Activated CD8-positive, alpha-beta memory T cell treated with anti-CD3 and anti-CD28 coated beads for 36 hours (primary cell): ENCODE data around the gene ZNF185. TPM values are rescaled to one million over a fixed set of nuclear protein-coding genes. Genes with fewer than 3 reads are reported as not detected.

ENCODE experiments used
- CTCF ChIA-PET: fragments of 350-600 bp; sonication (Branson Sonifier 250); formaldehyde crosslinking; loops from one replicate; lab custom pipeline; 2021; ENCODE audit warnings: antibody characterized with exemption; lab: Charles Lee
- POLR2A ChIA-PET: fragments of 350-600 bp; sonication (Branson Sonifier 250); formaldehyde crosslinking; loops from one replicate; lab custom pipeline; 2021; ENCODE audit warnings: antibody characterized with exemption; lab: Charles Lee
- total RNA-seq, 2 experiments: library from RNA; stranded (reverse); gene quantifications; one replicate each; pipeline ENCODE4 v1.2.3, GENCODE V29; 2021

ZNF185 gene
- total RNA-seq, 2 experiments from 2014 or later, result 0.75 to 0.95 TPM

DNA sequence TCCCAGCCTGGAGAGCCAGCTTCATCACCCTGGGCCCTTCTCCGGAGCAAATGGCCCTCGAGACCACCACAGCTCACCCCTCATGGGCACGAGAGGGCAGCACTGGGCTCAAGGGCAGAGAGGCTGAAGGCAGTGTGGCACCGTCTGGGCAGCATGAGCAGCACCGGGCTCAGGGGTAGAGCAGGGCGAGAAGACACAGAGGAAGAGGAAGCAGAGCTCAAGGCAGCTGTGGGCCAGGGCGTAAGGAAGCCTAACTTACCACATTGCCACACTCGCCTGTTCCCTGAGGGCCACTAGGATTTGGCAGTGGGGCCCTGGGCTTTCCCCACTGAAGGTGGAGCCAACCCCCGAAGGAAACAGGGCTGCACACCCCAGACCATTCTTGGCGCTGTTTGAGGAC is 15.5 kb downstream of the ZNF185 start:
- POLR2A ChIA-PET, result no interaction called here
- CTCF ChIA-PET, result interaction anchor here (1.1 kb wide), 1 partner anchor 21 kb away, joined by 3 read pairs; no protein-coding TSS in a partner anchor

DNA sequence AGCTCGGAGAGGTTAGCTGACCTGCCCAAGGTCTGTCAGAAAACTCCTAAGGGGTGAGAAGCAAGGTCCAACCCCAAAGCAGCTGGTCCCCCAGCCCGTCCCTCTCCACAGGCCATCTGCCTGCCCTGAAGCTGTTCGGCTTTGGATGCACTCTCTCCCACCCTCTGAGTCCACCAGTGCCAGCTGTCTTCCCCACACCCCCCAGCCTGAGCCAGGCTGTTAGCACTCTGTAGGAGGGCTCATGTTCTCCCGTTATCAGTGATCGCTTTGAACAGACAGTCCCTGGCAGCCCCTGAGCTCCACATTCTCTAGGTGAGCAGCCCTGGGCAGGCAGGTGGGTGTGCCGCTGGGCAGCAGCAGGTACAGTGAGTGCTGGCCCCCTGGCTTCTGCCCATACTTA is 16.0 kb downstream of the ZNF185 start:
- ChIA-PET CTCF (interaction anchor here (1.1 kb wide), 1 partner anchor 22 kb away, joined by 3 read pairs; no protein-coding TSS in a partner anchor), POLR2A (no interaction called here)

DNA sequence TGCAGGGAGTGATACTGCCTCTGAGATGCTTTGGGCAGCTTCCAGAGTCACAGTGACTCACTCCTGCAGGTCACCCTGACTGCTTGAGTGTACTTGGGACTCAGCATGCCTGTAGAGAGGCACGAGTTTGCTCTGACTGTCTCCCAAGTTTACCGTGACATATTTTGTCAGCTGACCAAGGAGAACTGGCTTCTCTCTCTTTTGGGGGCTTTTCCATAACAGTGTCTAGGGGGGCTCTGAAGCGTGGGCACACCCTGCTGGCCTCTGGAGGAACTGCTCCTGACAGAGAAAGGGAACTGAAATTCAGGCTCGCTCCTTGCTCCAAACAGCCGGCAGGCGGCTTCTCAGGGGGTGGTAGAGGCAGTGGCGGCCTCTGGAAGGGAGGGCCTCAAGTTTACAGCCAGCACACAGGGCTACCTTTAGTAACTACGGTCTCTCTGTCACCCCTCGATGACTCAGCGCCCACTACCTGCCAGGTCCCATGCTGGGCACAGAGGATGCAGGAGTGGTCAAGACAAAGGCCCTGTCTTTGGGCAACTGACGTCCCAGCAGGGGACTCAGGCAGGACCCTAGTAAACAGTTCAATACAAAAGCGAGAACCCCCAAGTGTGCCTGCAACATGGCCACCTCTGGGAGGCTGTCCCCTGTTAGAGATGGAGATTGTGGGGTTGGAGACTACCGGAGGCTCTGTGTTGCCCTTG is 17.8 kb downstream of the ZNF185 start:
- POLR2A ChIA-PET, result no interaction called here
- CTCF ChIA-PET, result no interaction called here

DNA sequence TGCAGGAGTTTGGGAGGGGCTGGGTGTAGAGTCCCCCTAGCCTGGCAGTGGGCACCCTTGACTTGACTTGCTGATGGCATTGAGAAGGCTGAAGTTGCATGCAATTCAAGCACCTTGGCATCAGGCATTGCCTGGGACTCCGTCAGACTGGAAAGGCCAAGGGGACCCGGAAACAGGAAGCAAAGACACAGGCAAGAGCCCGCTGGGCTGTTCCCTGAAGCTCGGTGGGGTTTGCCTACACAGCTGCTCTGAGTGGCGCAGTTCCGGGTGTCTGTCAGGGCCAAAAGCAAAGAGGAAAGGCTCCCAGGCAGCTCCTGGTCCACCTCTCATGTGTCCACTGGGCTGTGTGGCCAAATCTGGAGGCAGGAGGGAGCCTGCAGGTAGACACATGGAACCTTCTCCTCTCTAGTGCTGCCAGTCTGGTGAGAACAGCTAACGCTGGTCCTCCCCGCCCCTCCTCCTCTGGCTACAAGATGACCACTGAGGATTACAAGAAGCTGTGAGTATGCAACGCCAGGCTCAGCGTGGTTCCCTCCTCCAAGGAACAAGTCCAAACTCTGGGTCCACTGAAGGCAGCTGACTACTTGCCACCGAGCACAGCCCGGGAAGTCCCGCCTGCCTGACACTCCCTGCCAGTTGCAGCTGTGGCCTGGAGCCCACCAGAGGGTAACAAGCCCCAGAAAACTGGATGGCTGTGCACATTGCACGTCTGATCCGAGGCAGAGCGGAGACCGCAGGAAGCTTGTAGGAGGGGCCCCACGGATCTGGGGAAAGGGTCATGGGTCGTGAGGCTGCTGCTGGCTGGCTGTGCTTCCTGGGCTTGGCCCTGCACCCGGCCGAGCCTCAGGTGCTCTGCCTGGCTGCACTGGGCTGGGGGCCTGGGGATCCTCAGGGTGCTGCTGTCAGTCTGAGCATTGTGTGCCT is 20.1 kb downstream of the ZNF185 start:
- ChIA-PET CTCF (no interaction called here), POLR2A (no interaction called here)

- ChIA-PET POLR2A (no interaction called here), CTCF (no interaction called here)
Measured at GRCh38 chrX:152918707-152919106, 20.8 kb downstream of the ZNF185 start.

DNA sequence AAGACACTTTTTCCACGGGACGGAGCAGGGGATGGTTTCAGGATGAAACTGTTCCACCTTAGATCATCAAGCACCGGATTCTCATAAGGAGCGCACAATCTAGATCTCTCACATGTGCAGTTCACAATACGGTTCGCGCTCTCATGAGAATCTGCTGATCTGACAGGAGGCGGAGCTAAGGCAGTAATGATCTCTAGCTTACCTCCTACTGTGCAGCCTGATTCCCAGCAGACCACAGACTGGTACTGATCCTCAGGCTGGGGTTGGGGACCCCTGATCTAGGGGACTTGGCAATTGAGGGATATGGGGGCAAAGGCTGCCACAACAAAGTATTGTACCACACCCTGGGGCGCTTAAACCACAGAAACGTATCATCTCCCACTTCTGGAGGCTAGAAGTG is 25.7 kb downstream of the ZNF185 start:
- POLR2A ChIA-PET, result no interaction called here

DNA sequence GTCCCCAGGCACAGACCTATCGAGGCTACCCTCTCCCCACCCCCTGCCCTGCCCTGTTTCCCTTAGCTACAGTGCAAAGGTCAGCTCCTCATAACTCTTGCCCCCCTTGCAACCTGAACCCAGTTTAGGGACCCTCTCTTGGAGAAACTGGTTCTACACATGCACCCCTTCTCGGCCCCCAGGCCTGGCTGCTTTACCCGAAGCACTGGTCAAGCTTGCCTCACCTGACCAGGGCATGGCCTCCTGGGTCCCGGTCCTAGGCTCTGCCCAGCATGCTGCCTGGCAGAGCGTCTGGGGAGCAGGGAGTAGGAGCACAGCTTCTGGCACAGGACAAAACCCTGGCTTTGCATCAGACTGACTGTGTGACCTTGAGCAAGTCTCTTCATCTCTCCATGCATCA is 28.0 kb downstream of the ZNF185 start:
- ChIA-PET POLR2A (no interaction called here), CTCF (interaction anchor here (0.6 kb wide), 1 partner anchor 1773 kb away, joined by 3 read pairs; no protein-coding TSS in a partner anchor)

More for the DNA sequence above, 25.7 kb downstream of the ZNF185 start:
- CTCF ChIA-PET, result interaction anchor here (1.1 kb wide), 1 partner anchor 18 kb away, joined by 4 read pairs; no protein-coding TSS in a partner anchor

DNA sequence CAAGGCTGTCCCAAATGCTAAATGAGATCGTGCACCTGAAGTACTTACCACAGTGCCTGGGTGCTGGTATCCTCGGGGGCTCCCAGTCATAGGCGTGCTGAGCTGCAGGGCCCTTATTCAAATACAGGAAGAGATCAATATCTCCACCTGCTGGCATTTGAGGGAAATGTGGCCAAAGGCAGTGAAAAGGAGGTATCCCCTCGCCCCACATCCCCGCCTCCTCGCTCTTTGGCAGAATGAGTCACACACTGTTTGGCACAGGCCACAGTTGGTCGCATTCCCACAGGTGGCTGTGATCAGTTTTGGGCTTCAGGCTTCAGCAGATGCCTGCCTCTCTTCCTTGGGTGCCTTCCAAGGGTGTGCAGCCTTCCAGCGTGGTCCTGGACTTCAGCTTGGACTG is 28.4 kb downstream of the ZNF185 start:
- ChIA-PET POLR2A (no interaction called here), CTCF (interaction anchor here (0.6 to 0.7 kb wide), 2 partner anchors 35 to 1774 kb away, joined by 3 read pairs; no protein-coding TSS in a partner anchor)

DNA sequence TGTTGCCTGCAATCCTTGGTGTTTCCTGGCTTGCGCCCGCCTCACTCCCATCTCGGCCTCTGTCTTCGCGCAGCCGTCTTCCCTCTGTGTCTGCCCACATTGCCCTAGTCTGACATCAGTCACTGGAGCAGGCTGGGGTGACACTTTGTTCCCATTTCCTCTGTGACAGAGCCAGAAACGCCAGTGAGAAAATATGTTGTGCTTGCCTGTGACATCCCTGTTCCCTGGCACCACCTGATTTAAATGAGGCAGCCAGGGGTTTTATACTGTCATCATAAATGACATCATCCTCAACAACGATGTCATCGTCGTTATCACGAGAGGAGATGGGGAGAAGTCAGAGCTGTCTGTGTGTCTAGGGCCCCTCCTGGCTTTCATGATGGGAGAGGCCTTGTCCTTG is 29.1 kb downstream of the ZNF185 start:
- POLR2A ChIA-PET, result no interaction called here
- CTCF ChIA-PET, result interaction anchor here (0.7 kb wide), 1 partner anchor 36 kb away, joined by 3 read pairs; no protein-coding TSS in a partner anchor

DNA sequence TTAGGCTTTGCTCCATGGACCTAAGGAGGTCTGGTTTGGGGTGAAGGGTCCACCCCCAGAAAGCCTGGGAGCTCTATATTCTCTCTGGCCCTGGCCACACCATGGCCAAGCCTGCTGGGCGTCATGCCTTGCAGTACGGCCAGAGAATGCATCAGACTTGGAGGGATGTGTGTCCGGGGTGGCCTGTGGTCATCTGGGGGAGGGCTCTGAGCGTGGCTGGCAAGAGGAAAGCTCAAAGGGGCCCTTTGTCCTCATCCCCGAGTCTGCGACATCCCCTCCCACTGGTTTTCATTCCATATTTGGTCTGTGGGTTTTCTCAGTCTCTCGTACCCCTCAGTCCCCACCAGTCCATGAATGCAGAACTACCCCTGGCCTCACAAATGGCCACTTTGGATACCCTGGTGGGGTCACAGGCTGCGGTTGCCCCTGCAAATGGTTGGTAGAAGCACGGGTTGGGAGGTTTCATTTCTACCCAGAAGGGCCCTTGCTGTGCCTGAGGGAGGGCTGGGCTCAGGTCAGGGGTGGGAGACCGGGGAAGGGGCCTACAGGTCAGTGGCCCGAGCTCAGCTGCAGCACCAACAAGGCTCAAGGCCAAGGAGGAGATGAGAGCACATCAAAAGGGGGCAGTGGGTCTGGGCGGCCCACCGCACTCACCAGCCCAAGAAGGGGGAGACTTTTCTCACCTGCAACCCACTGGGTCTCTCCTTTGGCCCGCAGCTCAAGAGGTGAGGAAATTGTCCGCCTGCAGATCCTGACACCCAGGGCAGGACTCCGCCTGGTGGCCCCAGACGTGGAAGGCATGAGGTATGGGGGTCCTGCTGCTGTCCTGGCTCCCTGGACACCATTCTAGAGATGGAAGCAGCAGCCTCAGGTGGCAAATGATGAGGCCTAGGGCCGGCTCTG is 30.2 kb downstream of the ZNF185 start:
- CTCF ChIA-PET, result no interaction called here
- POLR2A ChIA-PET, result no interaction called here

- ChIA-PET POLR2A (no interaction called here), CTCF (no interaction called here)
Measured at GRCh38 chrX:152928761-152929400, 31.0 kb downstream of the ZNF185 start.

GRCh38 chrX:152929898-152930297 is 32.0 kb downstream of the ZNF185 start:
- POLR2A ChIA-PET, result no interaction called here
- CTCF ChIA-PET, result no interaction called here

DNA sequence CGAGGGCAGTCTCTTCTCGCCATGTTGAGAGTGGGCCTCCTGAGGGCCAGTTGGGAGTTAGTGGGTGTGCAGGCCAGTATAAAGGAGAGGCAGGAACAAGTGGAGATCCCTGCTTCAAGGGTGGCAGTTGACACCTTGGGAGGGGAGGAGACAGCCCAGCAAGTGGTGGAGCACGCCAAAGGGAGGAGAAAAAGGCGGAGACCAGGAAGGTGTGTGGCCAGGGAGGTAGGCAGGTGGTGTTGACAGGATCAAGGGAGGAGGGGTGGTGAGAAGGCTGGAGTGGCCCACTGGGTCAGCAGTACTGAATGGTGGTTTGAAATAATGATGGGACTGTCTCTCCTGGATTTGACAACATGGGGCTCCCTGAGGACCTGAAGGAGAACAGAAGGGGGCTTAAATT is 32.6 kb downstream of the ZNF185 start:
- CTCF ChIA-PET, result no interaction called here
- POLR2A ChIA-PET, result no interaction called here

DNA sequence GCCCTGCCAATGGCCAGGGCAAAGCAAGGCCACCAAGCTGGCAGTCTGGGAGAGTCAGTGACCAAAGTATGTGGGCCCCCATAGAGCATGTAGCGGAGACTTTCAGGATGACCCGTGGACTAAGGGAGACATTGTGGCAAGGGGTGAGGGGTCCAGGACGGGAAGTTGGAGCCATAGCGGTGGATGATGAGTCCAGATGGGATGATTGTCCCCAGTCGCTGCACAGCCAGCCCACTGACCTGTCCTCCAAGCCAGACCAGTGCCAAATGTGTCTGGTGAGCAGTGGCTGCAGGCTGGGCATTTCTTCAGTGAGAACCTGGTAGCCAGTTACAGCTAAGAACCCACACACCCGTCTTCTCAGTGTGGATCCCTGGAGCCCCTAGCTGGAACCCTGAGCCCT is 34.3 kb downstream of the ZNF185 start:
- ChIA-PET POLR2A (no interaction called here), CTCF (interaction anchor here (1.3 kb wide), 1 partner anchor 9 kb away, joined by 3 read pairs; no protein-coding TSS in a partner anchor)

GRCh38 chrX:152932598-152933175 is 34.8 kb downstream of the ZNF185 start:
- ChIA-PET POLR2A (no interaction called here), CTCF (interaction anchor here (1.3 kb wide), 1 partner anchor 9 kb away, joined by 3 read pairs; no protein-coding TSS in a partner anchor)

DNA sequence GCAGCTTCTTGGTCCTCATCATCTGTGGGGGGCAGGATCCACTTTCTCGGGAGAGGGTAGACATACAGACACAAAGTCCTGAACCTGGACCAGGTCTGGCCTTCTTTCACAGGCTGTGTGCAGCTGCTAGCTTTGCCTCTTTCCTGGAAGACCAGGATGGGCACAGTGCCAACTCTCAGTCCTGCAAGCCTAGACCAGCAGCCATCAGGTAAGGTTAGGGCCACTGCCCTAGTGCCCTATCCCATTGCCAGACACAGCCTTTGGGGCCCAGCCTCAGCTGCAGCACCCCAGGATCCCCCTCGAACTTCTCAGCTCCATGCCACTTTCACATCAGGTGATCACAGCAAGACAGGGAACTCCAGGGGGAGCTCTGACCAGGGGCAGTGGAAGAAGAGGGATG is 38.4 kb downstream of the ZNF185 start:
- CTCF ChIA-PET, result no interaction called here
- POLR2A ChIA-PET, result no interaction called here

GRCh38 chrX:152937236-152937635 is 39.4 kb downstream of the ZNF185 start:
- ChIA-PET POLR2A (no interaction called here), CTCF (no interaction called here)
